GM21381 (cell line): Measurements from ENCODE around the gene SPDYE2.
"Not testable (repeated sequence)": the region's sequence is repeated elsewhere in the genome, so short reads cannot be mapped to it uniquely, and the experiment has no call there.

ENCODE experiments used
- ATAC-seq: cut with Tn5 transposase; IDR thresholded peaks from one replicate; pipeline ENCODE4 v1.9.1; 2021; ENCODE audit warnings: mild to moderate bottlenecking, moderate library complexity; ENCODE audit not compliant: unreplicated experiment

SPDYE2 gene

DNA sequence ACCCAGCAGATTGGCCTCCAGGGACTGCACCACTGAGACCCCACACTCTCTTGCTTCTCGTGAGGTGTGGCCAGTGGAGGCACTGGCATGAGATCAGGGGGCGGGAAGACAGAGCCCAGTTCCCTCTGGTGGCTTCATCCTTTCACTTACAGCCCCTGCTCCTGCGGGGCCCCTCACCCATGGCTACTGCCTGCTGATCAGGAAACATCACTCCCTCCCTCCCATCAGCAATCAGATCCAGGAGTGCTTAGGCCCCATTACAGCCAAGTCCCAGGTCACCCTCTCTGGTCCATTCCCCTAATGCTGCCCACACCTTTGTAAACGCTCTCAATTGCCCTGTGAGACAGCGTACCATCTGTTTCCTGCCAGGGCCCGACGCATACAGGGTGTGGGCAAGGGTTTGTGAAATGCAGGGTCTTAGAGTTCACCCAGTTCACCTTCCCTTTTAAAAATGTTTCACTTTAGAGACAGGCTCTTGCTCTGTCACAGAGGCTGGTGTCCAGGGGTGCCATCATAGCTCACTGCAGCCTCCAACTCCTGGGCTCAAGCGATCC lies 15.9 kb upstream of the SPDYE2 start:
- not testable (repeated sequence) for ATAC-seq

- not testable (repeated sequence) for ATAC-seq
These were observed 10.4 kb upstream of the SPDYE2 start for GRCh38 chr7:102540604-102541003.

GRCh38 chr7:102542083-102542482 lies 8.9 kb upstream of the SPDYE2 start:
- ATAC-seq, result not testable (repeated sequence)

GRCh38 chr7:102542771-102543170 lies 8.3 kb upstream of the SPDYE2 start:
- ATAC-seq, result not testable (repeated sequence)

DNA sequence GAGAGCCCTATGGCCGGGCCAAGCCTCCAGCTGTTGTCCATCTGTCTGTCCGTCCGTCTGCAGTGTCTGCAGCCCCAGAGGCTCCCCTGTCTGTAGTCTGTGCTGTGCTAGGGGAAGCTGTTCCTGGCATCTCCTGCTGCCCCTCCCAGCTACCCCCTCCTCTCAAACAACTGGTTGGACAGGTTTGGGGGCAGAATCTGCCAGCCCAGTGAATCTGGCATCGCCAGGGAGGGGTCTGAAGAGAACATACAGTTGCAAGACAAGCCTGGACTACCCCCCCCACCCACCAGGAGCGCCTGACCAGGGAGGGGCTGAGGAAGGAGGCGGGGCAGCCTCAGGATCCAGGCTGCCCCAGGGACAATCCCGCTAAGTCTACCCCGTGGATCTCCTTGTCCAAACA lies 7.4 kb upstream of the SPDYE2 start, which contains the start of gene UPK3BL2:
TSS of gene UPK3BL2 (minus strand) at position 101 of the 400 bp plus-strand sequence. CDS start at position 41, 60 bp downstream.
- not testable (repeated sequence) for ATAC-seq

GRCh38 chr7:102544372-102544771 lies 6.7 kb upstream of the SPDYE2 start:
- not testable (repeated sequence) for ATAC-seq

DNA sequence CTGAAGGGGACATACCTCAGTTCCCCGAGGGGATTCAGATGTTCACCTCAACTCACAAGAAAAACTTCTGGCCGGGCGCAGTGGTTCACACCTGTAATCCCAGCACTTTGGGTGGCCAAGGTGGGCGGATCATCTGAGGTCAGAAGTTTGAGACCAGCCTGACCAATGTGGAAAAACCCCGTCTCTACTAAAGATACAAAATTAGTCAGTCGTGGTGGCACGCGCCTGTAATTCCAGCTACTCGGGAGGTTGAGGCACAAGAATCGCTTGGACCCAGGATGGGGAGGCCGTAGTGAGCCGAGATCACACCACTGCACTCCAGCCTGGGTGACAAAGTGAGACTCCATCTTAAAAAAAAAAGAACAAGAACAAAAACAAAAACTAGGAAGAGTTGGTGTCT lies 5.7 kb upstream of the SPDYE2 start:
- not testable (repeated sequence) for ATAC-seq

- peak; percentile 76 for ATAC-seq
These were observed 4.7 kb upstream of the SPDYE2 start for GRCh38 chr7:102546353-102546752.

DNA sequence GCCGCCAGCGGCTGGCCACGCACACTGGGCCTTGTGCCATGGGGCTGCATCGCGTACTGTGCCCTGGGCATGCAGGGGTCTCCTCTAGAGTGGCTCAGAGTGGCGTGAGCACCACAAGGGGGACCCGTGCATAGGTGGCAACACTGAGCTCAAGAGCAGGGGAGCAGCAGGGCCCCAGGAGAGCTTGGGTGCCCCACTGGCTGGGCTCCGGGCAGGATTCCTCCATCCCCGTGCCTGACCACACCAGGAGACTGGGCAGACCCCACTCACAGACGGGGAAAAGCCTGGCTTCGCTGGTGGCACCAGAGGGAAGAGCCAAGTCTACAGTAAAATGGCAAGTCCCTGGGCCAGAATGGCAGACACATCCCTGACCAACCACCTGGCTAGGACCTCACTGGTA lies 17.6 kb downstream of the SPDYE2 start:
- not testable (repeated sequence) for ATAC-seq

DNA sequence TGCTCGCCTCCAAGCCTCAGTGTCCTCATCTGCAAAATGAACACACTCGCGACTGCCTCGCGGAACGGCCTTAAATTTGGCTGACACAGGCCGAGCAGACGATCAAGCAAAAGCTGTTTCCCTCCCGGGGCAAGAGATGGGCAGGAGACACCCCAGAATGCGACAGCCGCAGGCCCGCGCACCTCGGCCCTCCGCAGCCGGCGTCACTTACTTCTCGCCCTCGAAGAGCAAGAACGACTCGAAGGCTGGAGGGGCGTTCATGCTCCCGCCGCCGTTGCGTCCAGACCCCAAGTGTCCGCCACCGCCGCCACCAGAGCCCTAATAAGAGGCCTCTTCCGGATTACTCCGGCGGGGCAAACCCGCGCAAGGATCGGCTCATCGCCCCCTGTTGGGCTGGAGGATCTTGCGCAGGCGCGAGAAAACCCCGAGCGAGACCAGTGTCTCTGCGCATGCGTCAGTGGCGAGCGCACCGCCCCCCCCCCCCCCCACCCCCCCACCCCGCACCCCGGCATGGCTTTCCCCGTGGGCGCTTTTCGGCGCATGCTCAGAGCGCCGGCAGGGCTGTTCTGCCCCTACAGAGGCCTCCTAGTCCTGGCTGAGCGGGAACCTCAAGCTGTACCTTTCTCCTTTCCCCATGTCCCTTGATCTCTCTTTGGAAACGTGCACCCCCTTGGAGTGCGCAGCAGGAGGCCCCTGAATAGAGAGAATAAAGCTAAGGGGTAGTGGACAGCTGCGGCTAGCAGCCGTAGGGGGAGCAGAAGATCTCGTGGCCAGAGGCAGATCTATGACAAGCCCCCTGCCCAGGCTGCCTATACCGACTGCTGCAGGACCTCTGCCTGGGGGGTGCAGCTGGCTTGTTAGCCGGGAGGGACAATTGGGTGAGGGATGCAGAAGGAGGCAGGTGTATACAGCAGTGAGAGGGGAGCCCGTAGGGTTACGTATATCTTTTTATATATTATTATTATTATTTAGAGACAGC lies 21.5 kb downstream of the SPDYE2 start, which contains the start of gene POLR2J3:
TSS of gene POLR2J3 (minus strand) at position 323 of the 979 bp plus-strand sequence. CDS start at position 261, 62 bp downstream.
- ATAC-seq, result peak; percentile 95

- not testable (repeated sequence) for ATAC-seq
These were observed 23.6 kb downstream of the SPDYE2 start for GRCh38 chr7:102574607-102575006.

DNA sequence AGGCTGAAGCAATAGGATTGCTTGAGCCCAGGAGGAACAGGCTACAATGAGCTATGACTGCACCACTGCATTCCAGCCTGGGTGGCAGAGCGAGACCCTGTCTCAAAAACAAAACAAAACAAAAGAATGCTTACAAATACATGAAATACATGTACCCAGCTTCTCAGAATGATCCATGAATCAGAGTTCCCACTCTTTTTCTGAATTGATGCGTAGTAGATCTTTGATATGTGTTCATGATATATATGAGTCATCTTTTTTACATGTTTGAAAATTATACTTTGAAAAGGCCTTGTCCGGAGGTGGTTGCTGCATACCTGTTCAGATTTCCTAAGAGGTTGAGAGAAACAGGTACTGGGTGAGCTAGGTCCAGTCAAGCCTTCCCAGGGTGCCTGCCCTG lies 25.3 kb downstream of the SPDYE2 start:
- not testable (repeated sequence) for ATAC-seq

DNA sequence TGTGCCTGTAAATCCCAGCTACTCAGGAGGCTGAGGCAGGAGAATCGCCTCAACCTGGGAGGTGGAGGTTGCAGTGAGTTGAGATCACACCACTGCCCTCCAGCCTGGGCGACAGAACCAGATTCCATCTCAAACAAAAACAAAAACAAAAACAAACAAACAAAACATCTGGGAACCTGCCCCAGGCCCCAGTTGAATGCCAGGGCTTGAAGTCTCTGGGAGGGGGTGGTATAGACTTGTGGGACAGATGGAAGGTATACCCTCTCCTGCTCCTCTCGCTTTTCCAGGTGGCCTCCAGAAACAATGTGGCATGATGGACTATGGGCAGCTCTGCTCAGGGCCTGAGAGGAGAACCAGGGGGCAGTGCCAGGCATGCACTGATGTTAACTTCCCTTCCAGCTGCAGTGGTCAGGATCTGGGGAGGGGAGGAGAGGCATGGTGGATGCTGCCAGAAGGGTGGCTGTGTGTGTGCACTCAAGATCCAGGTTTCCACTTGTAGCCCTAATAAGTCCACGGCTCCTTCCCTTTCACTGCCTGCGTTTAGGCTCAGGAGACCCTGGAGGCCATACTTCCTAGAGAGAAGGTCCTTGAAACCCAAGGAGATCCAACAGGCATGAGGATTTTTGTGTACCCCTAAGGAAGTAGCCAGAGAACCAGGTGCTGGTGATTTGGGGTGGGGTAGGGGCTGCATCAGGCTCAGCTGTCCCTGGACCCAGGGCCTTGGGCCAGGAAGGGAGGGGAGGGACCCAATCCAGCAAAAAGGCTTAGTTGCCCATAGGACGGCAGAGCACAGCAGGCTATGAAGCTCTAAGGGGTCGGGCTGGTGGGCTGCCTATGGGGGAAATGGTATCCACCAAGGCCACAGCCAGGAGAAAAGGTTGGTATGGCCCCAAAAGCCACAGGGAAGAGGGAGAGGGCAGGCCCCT lies 26.6 kb downstream of the SPDYE2 start:
- not testable (repeated sequence) for ATAC-seq

DNA sequence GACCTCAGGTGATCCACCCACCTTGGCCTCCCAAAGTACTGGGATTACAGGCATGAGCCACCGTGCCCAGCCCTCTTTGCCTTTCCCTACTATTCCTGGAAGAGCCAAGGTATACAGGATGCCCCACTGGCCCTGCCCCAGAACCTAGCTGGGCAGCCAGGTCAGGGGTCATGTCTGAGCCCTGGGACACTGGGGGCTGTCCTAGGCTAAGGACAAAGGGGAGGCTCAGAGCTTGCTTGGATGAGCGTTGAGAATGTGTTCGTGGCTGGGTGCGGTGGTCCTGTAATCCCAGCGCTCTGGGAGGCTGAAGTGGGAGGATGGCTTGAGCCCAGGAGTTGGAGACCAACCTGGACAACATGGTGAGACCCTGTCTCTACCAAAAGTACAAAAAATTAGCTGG lies 27.5 kb downstream of the SPDYE2 start:
- not testable (repeated sequence) for ATAC-seq

DNA sequence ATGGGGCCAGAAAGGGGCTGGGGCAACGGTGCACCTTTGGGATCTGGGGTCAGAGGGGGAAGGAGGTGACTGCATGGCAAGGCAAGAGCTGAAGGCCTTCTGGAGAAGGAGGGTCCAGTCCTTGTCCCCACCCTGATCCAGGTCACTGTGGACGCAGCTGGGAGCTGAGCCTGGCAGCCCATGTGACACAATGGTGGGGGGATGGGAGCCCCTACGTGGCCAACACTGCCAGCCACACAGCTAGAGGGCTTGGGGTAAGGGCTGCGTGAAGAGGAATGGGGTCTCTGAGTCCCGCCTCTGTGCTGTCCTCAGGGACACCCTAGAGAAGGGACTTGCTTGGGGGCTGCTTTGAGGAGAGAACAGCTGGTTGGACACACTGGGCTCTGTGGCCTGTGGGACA lies 30.7 kb downstream of the SPDYE2 start:
- ATAC-seq, result not testable (repeated sequence)

GRCh38 chr7:102583495-102583894 lies 32.5 kb downstream of the SPDYE2 start:
- ATAC-seq, result not testable (repeated sequence)

GRCh38 chr7:102589857-102590256 lies 38.8 kb downstream of the SPDYE2 start:
- peak; percentile 38 for ATAC-seq

DNA sequence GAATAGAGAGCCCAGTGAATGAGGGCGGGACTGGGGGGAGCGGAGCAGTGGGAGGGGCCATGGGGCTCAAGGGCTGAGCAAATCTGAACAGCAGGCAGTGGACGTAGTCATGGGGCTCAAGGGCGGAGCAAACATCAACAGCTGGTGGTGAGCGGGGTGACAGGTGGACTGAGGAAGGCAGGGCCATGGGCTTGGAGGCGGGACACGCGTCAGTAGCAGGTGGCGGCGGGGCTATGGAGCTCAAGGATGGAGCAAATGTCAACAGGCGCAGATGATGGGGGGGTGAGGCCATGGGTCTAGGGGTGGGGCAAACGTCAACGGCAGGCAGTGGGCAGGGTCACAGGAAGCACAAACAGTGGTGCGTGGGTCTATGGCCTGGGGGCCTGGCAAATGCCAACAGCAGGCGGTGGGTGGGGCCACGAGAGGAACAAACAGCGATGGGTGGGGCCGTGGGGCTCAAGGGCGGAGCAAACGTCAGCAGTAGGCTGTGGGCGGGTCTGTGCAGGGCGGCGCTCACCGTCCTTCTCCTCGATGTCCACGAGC lies 41.5 kb downstream of the SPDYE2 start:
- peak; percentile 51 for ATAC-seq

- ATAC-seq, result peak; percentile 63
These were observed 42.8 kb downstream of the SPDYE2 start for GRCh38 chr7:102593637-102594334.

GRCh38 chr7:102596036-102596435 lies 45.0 kb downstream of the SPDYE2 start:
- ATAC-seq, result not testable (repeated sequence)
